B cell (primary cell): ENCODE data around the gene ZNF423. TPM values are rescaled to one million over a fixed set of nuclear protein-coding genes. Genes with fewer than 3 reads are reported as not detected.

Source experiments
- ATAC-seq: fragments of 200-7000 bp; cut with Tn5 transposase; one replicate; pipeline ENCODE4 v1.10.0; 2021; ENCODE audit warnings: low read depth, mild to moderate bottlenecking, moderate number of reproducible peaks, moderate library complexity
- CTCF ChIA-PET: fragments of 350-600 bp; sonication (Branson Sonifier 250); formaldehyde crosslinking; loops from one replicate; lab custom pipeline; 2021; ENCODE audit warnings: antibody characterized with exemption, inconsistent platforms; lab: Charles Lee
- POLR2A ChIA-PET: fragments of 350-600 bp; sonication (Branson Sonifier 250); formaldehyde crosslinking; loops from one replicate; lab custom pipeline; 2021; ENCODE audit warnings: antibody characterized with exemption; lab: Charles Lee
- DNase-seq: peaks from one replicate; pipeline ENCODE4 v3.0.0; 2013
- H2AFZ ChIP-seq: 2 replicates; pipeline ENCODE4 v1.6.1; 2012; ENCODE audit warnings: mild to moderate bottlenecking, low read depth, low read length; ENCODE audit not compliant: insufficient read depth, poor library complexity, severe bottlenecking
- H3K27ac ChIP-seq, 2 donors: 1 replicate in 1 of 2; 2 replicates in 1 of 2; pipeline ENCODE4 v1.5.1; 2012 to 2013; ENCODE audit warnings: low read length in 2 of 2, mild to moderate bottlenecking in 2 of 2, moderate library complexity in 1 of 2
- H3K27me3 ChIP-seq, 4 experiments: fragments of 200-600 bp in 1 of 4; sonication (generic) in 1 of 4; replicated peaks in 1 of 4; 1 replicate in 2 of 4; 2 replicates in 2 of 4; pipeline versions ENCODE4 v1.6.1 to v1.7.0; 2013 to 2016; ENCODE audit warnings: low read length in 3 of 4, mild to moderate bottlenecking in 2 of 4, mixed read lengths in 1 of 4, moderate library complexity in 1 of 4; ENCODE audit not compliant: insufficient read depth in 4 of 4, control insufficient read depth in 3 of 4; ENCODE audit errors: control extremely low read depth in 1 of 4
- H3K36me3 ChIP-seq, 2 experiments: replicated peaks in 1 of 2; 1 replicate in 1 of 2; 2 replicates in 1 of 2; pipeline versions ENCODE4 v1.6.1 to v1.7.1; 2013; ENCODE audit warnings: low read length in 1 of 2; ENCODE audit not compliant: insufficient read depth in 2 of 2, control insufficient read depth in 1 of 2; ENCODE audit errors: control extremely low read depth in 1 of 2, extremely low read depth in 1 of 2
- H3K4me1 ChIP-seq, 2 donors: fragments of 200-600 bp in 1 of 2; sonication (generic) in 1 of 2; 1 replicate in 1 of 2; 2 replicates in 1 of 2; pipeline versions ENCODE4 v1.5.1 to v1.6.1; 2013 to 2017; ENCODE audit warnings: low read length in 2 of 2; ENCODE audit not compliant: control insufficient read depth in 2 of 2, insufficient read depth in 2 of 2
- H3K4me2 ChIP-seq: replicated peaks from 2 replicates; pipeline ENCODE3; 2012; ENCODE audit warnings: mild to moderate bottlenecking, low read depth, low read length; ENCODE audit not compliant: poor library complexity, severe bottlenecking
- H3K4me3 ChIP-seq, 5 experiments: fragments of 200-600 bp in 1 of 5; sonication (generic) in 1 of 5; 1 replicate in 3 of 5; 2 replicates in 2 of 5; pipeline versions ENCODE4 v1.5.1 to v1.7.0; 2011 to 2016; ENCODE audit warnings: low read length in 4 of 5, mild to moderate bottlenecking in 4 of 5, low read depth in 2 of 5, control low read depth in 1 of 5, moderate library complexity in 1 of 5; ENCODE audit not compliant: insufficient read depth in 1 of 5; ENCODE audit errors: control extremely low read depth in 1 of 5, extremely low read depth in 1 of 5
- H3K79me2 ChIP-seq: fragments of 200-600 bp; sonication (generic); one replicate; pipeline ENCODE4 v1.6.0; 2016; ENCODE audit warnings: low read length; ENCODE audit not compliant: control insufficient read depth, insufficient read depth
- H3K9ac ChIP-seq: fragments of 200-600 bp; sonication (generic); 2 replicates; pipeline ENCODE4 v1.6.1; 2017; ENCODE audit warnings: mild to moderate bottlenecking, low read length, moderate library complexity
- H3K9me3 ChIP-seq, 3 donors: one replicate each; pipeline versions ENCODE4 v1.6.1 to v1.7.1; 2013; ENCODE audit warnings: low read length in 2 of 3; ENCODE audit not compliant: control insufficient read depth in 2 of 3, insufficient read depth in 1 of 3; ENCODE audit errors: control extremely low read depth in 1 of 3
- H4K20me1 ChIP-seq: 2 replicates; pipeline ENCODE4 v1.6.0; 2012; ENCODE audit warnings: mild to moderate bottlenecking, low read length; ENCODE audit not compliant: insufficient read depth, control insufficient read depth, poor library complexity, severe bottlenecking
- H3K27ac Mint-ChIP-seq: one replicate; pipeline ENCODE4 v1.8.0; 2021; ENCODE audit warnings: mixed read lengths
- H3K27me3 Mint-ChIP-seq: one replicate; pipeline ENCODE4 v1.8.0; 2021; ENCODE audit warnings: mixed read lengths
- H3K4me1 Mint-ChIP-seq: one replicate; pipeline ENCODE4 v1.8.0; 2021; ENCODE audit warnings: mixed read lengths
- H3K4me3 Mint-ChIP-seq: one replicate; pipeline ENCODE4 v1.8.0; 2021; ENCODE audit warnings: mixed read lengths
- H3K9me3 Mint-ChIP-seq: one replicate; pipeline ENCODE4 v1.8.0; 2022; ENCODE audit warnings: mixed read lengths; ENCODE audit not compliant: insufficient read depth
- EZH2 ChIP-seq: IDR thresholded peaks from 2 replicates; pipeline ENCODE4 v1.6.1; 2012; ENCODE audit warnings: borderline replicate concordance, low read depth, mild to moderate bottlenecking, moderate library complexity, low read length; ENCODE audit not compliant: insufficient read depth, poor library complexity, severe bottlenecking
- WGBS: methylation state at CpG from one replicate; pipeline ENCODE4 v1.1.5; 2013; ENCODE audit warnings: missing lambda C conversion rate; ENCODE audit not compliant: insufficient coverage; 5-methylcytosine and 5-hydroxymethylcytosine counted together
- intact Hi-C: fragments of 100-400 bp; cut with micrococcal nuclease; formaldehyde crosslinking; loops from one replicate; pipeline ENCODE4 v1.10.0; 2022
- polyA plus RNA-seq: library from polyadenylated mRNA; depleted of rRNA; stranded (reverse); fragments of >200 nt; gene quantifications from 2 replicates; pipeline ENCODE4 v1.2.3, GENCODE V29; 2012
- total RNA-seq, 2 donors: library from RNA; stranded (reverse); fragments of 120-200 nt in 1 of 2; gene quantifications; 1 replicate in 1 of 2; 2 replicates in 1 of 2; pipeline versions ENCODE4 v1.2.3 to v1.2.4, GENCODE V29; 2013 to 2022
- TF ChIP-seq, protein P1 (sequence below): fragments of 200-600 bp; IDR thresholded peaks from one replicate; pipeline ENCODE4 v1.8.0; 2022; ENCODE audit warnings: antibody characterized with exemption, mild to moderate bottlenecking

ZNF423 gene
- total and polyA plus RNA-seq, 2 donors (not counting 1 experiment from before 2014, with no cell fraction given): not detected

DNA sequence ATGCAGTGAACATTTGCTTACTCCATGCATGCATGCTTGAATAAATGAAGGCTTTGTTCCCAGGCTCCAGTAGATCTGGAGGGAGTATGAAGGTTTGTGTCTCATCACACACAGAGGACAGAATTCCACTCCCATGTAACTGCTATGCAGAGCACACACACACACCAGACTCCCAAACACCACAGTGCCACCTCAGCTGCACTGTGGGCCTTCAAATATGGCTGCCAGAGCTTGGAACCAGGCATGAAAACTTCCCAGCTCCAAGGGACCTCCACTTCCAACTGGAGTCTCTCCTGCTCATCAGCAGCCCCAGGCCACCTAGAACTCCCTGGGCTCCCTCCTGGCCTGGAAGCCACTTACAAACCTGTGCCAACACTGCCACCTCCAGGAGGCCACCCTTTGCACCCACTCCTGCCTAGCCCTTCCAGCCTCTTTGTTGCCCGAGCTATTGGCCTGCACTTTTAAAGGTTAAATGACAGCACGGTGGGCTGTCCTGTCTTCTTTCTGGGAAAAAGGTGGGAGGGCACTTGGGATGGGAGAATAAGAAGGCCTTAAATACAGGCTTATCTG is 151.2 kb downstream of the ZNF423 start:
- Mint-ChIP-seq H3K4me3 (no peak overlapping the region), H3K4me1 (peaks cover 2% of the 10 kb centered on the region), H3K27me3 (no peaks in the 10 kb centered on the region), H3K9me3 (no peaks in the 10 kb centered on the region), H3K27ac (no peak overlapping the region)
- Histone ChIP-seq H4K20me1 (no peaks in the 10 kb centered on the region), H3K4me1 (no peaks in the 10 kb centered on the region), H3K4me3 (no peak overlapping the region), H3K9me3 (peaks cover 0 to 7% (median 0%) of the 10 kb centered on the region in 3 donors), H3K27me3 (no peaks in the 10 kb centered on the region), H3K27ac (no peak overlapping the region), H3K79me2 (no peaks in the 10 kb centered on the region), H2AFZ (no peak overlapping the region), H3K9ac (no peak overlapping the region), H3K4me2 (no peak overlapping the region), H3K36me3 (no peaks in the 10 kb centered on the region)
- CTCF ChIA-PET: no interaction called here
- 82% methylated on average over 2 of the region's 2 CpGs for WGBS
- TF ChIP-seq, protein P1, sequence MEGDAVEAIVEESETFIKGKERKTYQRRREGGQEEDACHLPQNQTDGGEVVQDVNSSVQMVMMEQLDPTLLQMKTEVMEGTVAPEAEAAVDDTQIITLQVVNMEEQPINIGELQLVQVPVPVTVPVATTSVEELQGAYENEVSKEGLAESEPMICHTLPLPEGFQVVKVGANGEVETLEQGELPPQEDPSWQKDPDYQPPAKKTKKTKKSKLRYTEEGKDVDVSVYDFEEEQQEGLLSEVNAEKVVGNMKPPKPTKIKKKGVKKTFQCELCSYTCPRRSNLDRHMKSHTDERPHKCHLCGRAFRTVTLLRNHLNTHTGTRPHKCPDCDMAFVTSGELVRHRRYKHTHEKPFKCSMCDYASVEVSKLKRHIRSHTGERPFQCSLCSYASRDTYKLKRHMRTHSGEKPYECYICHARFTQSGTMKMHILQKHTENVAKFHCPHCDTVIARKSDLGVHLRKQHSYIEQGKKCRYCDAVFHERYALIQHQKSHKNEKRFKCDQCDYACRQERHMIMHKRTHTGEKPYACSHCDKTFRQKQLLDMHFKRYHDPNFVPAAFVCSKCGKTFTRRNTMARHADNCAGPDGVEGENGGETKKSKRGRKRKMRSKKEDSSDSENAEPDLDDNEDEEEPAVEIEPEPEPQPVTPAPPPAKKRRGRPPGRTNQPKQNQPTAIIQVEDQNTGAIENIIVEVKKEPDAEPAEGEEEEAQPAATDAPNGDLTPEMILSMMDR: no peak
- TF ChIP-seq EZH2: no peak
- DNase-seq: no peak
- POLR2A ChIA-PET: no interaction called here
- intact Hi-C loops: no loop called here
- ATAC-seq: no peak

DNA sequence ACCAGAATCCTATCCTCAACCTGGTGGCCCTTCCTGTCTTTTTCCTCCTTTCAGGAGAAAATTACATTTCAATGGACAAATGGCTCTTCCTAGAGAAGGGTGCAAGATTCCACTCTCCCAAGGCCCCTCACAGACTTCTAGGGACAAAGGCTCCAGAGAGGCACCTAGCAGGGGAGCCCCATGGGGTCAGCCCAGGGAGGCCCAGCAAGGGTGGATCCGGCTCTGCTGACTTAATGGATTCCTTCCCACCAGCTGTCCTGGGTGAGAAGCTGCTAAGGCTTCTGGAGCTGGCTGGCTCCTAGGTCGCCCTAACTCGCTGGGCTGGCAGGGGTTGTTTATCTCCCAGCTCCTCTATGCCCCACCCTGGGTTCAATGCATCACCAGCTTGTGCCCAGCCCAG is 152.4 kb downstream of the ZNF423 start:
- Histone ChIP-seq H3K36me3 (no peaks in the 10 kb centered on the region), H3K9me3 (peaks cover 0 to 7% (median 0%) of the 10 kb centered on the region in 3 donors), H4K20me1 (no peaks in the 10 kb centered on the region), H2AFZ (no peak overlapping the region), H3K27ac (no peak overlapping the region), H3K79me2 (no peaks in the 10 kb centered on the region), H3K9ac (no peak overlapping the region), H3K4me3 (no peak overlapping the region), H3K27me3 (no peaks in the 10 kb centered on the region), H3K4me2 (no peak overlapping the region), H3K4me1 (no peaks in the 10 kb centered on the region)
- 78% methylated on average over 1 of the region's 3 CpGs for WGBS
- POLR2A ChIA-PET: no interaction called here
- CTCF ChIA-PET: no interaction called here
- H3K4me3 Mint-ChIP-seq: no peak overlapping the region
- intact Hi-C loops: no loop called here
- no peaks in the 10 kb centered on the region for H3K9me3 Mint-ChIP-seq
- no peak for ATAC-seq
- no peak for TF ChIP-seq EZH2
- TF ChIP-seq, protein P1: no peak
- no peak for DNase-seq
- no peak overlapping the region for H3K27ac Mint-ChIP-seq
- peaks cover 7% of the 10 kb centered on the region for H3K27me3 Mint-ChIP-seq
- peaks cover 2% of the 10 kb centered on the region for H3K4me1 Mint-ChIP-seq
